HT-29 (cell line): ENCODE measurements around the gene SPEM3. TPM values are rescaled to one million over a fixed set of nuclear protein-coding genes. Genes with fewer than 3 reads are reported as not detected.

ENCODE experiments used
- DNase-seq: peaks from one replicate; pipeline ENCODE4 v3.0.0-alpha.2; 2015; ENCODE audit warnings: low spot score
- total RNA-seq: library from RNA; depleted of rRNA; stranded (reverse); fragments of >200 nt; shearing (Covaris generic); gene quantifications from 2 replicates; pipeline ENCODE4 v1.2.3, GENCODE V29; 2014; rRNA removed

Gene SPEM3
- not detected in 2 replicates for total RNA-seq

GRCh38 chr17:7428557-7428956, at the start of gene SPEM3:
Gene SPEM3, plus strand, starts transcription at chr17:7428857. Its CDS starts 46 bp downstream, at chr17:7428903.
- DNase-seq: no peak

- no peak for DNase-seq
Measured at GRCh38 chr17:7379134-7379533, 49.5 kb upstream of the SPEM3 start.

- DNase-seq: peak; percentile 22
Measured at GRCh38 chr17:7380321-7380720, 48.3 kb upstream of the SPEM3 start.

GRCh38 chr17:7380855-7381683, 47.6 kb upstream of the SPEM3 start, which contains the start of gene TNK1:
Gene TNK1, plus strand, starts transcription at chr17:7381089. Its CDS starts 1,838 bp downstream, at chr17:7382927.
- DNase-seq: peak; percentile 31

- no peak for DNase-seq
Measured at GRCh38 chr17:7382901-7383300, 45.8 kb upstream of the SPEM3 start.

- no peak for DNase-seq
Measured at GRCh38 chr17:7383371-7383741, 45.3 kb upstream of the SPEM3 start.

GRCh38 chr17:7383742-7384488, 44.7 kb upstream of the SPEM3 start:
- no peak for DNase-seq

- DNase-seq: no peak
Measured at GRCh38 chr17:7384489-7385081, 44.1 kb upstream of the SPEM3 start.

GRCh38 chr17:7388856-7389255, 39.8 kb upstream of the SPEM3 start:
- DNase-seq: no peak

- no peak for DNase-seq
Measured at GRCh38 chr17:7389924-7390910, 38.4 kb upstream of the SPEM3 start.

- no peak for DNase-seq
Measured at GRCh38 chr17:7391307-7391706, 37.4 kb upstream of the SPEM3 start.

- no peak for DNase-seq
Measured at GRCh38 chr17:7392696-7393612, 35.7 kb upstream of the SPEM3 start.

- peak; percentile 25 for DNase-seq
Measured at GRCh38 chr17:7393613-7394451, 34.8 kb upstream of the SPEM3 start.

GRCh38 chr17:7394452-7395191, 34.0 kb upstream of the SPEM3 start, which contains the start of gene PLSCR3:
Gene PLSCR3, minus strand, starts transcription at chr17:7394525. Its CDS starts 415 bp downstream, at chr17:7394110.
- peak; percentile 70 for DNase-seq

- no peak for DNase-seq
Measured at GRCh38 chr17:7396147-7396546, 32.5 kb upstream of the SPEM3 start.

GRCh38 chr17:7398612-7399011, 30.0 kb upstream of the SPEM3 start:
- no peak for DNase-seq

- peak; percentile 28 for DNase-seq
Measured at GRCh38 chr17:7403043-7403726, 25.5 kb upstream of the SPEM3 start.

- DNase-seq: no peak
Measured at GRCh38 chr17:7403727-7403976, 25.0 kb upstream of the SPEM3 start.
